ENCODE measurements around the gene CHST2. TPM values are rescaled to one million over a fixed set of nuclear protein-coding genes. Genes with fewer than 3 reads are reported as not detected.
A peak's percentile ranks its signal among the peaks of the same experiment; 100 is the strongest.

The CHST2 gene
- total RNA-seq, 1 donor from 2014 or later, result 5.8 TPM

DNA sequence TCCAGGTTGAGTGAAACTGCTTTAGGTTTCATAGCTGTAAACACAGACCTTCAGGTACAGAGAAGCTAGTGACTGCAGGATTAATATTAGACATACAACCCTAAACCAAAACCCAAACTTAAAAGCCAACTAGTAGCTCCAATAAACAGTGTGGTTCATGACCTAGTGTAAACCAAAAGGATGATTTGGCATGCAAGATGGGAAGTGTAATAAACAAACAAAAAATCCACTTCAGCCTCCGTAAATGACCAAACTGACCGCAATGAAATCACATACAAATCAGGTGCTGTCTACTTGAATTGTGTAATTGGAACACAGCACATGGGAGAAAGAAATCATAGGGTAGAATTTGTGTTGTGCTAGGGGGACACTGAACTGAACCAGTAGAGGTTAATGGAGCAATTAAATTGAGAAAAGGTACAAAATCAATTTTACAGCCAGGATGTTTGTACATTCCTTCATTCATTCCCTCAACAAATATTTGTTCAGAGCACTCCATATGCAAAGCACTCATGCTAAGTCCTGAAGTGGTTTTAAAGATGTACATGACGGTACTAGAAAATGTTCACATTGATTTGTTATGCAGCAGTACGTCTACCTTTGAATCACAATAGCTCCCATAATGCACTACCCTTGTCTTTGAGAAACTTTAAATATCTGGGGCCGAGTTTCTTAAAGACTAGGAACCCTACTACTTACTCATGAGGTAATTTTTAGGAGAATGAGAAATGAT lies 21.4 kb upstream of the CHST2 start:
- no peak for DNase-seq (ENCODE audit: low spot score)

DNA sequence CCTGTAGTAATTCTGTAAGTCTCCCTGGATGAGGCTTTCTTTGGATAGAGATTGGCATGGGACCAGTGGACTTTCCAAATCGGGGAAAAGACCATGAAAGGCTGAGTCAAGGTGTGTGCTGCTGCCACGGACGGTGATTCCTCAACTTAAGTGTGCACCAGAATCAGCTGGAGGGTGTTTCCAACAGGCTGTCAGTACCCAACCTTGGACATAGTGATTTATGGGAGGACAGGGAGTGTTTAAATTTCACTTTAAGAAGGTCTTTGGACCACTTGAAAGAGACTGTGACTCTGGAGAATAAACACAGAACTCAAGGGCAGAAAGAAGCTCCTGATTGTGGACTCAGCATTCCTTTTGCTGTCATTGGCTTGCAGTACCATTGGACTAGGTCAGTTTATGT lies 20.4 kb upstream of the CHST2 start:
- no peak for DNase-seq (ENCODE audit: low spot score)

- DNase-seq (ENCODE audit: low spot score), result no peak
Measured at GRCh38 chr3:143099690-143100089, 19.9 kb upstream of the CHST2 start.

DNA sequence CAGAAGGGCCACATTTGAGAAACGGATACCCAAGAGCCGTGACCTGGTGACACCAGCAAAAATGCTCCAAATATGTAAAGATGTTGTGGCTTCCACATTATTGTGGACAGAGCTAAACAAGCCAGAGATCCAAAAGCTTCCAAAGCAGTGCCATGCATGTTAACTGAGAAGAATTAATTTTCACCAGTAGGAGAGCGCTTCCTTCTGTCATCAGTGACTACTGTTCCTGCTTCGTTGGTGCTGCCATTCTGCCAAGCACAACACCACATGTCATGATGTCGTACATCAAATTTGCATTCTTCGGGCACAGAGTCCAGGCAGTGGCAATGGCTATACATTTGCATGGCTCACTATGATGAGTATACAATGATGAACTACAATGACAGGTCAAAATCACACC lies 19.1 kb upstream of the CHST2 start:
- no peak for DNase-seq (ENCODE audit: low spot score)

DNA sequence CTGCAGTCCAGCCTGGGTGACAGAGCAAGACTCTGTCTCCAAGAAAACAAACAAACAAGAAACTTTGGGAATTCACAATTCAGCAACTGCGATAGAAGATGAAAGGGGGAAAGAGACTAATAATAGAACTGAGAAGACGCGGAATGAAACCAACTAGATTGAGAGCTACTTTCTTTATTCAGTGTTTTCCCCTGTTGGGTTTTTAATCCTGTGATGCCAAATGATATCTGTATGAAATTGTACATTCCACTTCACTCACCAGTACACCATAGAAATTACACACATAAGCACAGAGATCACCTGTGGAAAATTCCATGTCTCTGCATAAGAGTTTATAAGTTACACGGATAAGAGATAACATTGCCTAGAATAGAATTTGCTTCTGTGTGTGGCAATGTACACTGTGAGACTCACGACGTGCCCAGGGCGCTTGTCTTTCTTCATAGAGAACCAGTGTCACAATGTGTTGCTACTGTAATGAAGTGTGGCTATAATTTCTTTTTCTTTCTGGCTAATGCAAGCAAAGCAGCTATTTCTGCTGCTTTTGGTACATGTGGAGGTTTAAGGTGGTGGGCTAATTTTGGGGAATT lies 17.7 kb upstream of the CHST2 start:
- DNase-seq (ENCODE audit: low spot score), result no peak

DNA sequence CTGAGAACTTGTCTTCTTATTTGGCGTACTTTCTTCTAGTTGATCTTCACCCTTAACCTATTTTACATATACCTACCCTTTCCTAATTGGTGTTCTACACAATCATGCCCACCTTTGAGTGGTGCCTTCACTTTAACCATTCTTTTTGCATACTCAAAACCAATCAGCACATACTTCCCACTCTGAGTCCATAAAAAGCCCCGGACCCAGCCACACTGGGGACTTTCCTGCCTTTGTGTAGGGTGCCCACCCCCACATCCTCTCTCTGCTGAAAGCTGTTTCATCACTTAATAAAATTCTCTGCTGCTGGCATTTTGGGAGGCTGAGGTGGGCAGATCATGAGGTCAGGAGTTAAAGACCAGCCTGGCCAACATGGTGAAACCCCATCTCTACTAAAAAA lies 15.9 kb upstream of the CHST2 start:
- no peak for DNase-seq (ENCODE audit: low spot score)

- DNase-seq (ENCODE audit: low spot score), result no peak
Measured at GRCh38 chr3:143105170-143105569, 14.4 kb upstream of the CHST2 start.

DNA sequence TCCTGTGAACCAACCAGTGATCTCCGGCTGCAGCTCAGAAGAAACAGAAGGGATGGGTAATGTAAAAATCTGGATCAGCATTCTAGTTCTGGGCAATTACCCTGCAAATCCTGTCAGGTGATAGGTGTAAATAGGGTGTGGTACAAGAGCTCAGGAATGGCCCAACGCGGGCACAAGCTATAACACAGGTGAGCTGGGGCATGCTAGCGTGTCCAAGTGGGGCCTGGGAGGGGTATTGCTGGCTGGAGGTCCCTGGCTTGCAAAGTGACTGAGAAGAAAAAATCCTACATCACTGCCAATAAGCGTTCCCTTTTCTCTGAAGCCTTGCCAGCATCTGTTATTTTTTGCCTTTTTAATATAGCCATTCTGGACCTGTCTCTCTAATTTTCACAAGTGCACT lies 9.7 kb upstream of the CHST2 start:
- no peak for DNase-seq (ENCODE audit: low spot score)

GRCh38 chr3:143110371-143110770 lies 9.2 kb upstream of the CHST2 start:
- DNase-seq (ENCODE audit: low spot score), result no peak

- no peak for DNase-seq (ENCODE audit: low spot score)
Measured at GRCh38 chr3:143118630-143119008, 952 bp upstream of the CHST2 start.

DNA sequence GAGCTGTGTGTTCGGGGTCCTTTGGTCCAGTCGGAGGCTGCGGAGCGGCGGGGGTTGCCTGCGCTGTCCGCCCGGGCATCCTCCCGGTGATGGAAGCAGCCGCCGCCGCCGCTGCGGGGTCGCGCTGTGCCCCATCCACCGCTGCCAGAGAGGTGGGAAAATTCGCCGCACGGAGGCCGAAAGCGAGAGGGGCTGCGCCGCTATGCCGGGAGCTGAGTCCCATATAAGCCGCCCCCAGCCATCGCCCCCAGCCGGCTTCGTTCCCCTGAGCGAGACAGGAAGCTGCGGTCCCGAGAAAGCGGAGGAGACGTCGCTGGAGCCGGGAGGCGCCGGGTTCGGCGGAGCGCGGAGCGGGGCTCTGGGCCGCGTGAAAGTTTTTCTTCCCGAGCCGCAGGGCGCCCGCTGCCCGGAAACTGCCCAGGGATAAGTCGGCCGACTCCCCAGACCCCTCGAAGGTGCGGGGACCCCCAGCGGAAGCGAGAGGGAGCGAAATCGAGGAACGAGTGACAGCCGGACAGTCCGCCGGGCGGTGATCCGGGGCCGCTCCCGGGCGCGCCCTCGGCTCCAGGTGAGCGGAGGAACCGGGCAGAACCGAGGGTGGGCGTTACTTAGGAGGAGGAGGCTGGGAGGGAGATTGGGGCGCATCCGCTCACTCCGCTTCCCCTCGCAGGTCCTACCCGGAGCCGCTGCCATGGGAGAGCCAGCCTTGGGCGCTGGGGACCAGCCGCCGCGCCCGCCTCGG lies 574 bp downstream of the CHST2 start:
- DNase-seq (ENCODE audit: low spot score), result no peak

- DNase-seq (ENCODE audit: low spot score), result no peak
Measured at GRCh38 chr3:143120716-143121240, 1.2 kb downstream of the CHST2 start.

GRCh38 chr3:143121241-143122088 lies 1.9 kb downstream of the CHST2 start:
- DNase-seq (ENCODE audit: low spot score), result peak; percentile 42

- DNase-seq (ENCODE audit: low spot score), result no peak
Measured at GRCh38 chr3:143122089-143122430, 2.5 kb downstream of the CHST2 start.

DNA sequence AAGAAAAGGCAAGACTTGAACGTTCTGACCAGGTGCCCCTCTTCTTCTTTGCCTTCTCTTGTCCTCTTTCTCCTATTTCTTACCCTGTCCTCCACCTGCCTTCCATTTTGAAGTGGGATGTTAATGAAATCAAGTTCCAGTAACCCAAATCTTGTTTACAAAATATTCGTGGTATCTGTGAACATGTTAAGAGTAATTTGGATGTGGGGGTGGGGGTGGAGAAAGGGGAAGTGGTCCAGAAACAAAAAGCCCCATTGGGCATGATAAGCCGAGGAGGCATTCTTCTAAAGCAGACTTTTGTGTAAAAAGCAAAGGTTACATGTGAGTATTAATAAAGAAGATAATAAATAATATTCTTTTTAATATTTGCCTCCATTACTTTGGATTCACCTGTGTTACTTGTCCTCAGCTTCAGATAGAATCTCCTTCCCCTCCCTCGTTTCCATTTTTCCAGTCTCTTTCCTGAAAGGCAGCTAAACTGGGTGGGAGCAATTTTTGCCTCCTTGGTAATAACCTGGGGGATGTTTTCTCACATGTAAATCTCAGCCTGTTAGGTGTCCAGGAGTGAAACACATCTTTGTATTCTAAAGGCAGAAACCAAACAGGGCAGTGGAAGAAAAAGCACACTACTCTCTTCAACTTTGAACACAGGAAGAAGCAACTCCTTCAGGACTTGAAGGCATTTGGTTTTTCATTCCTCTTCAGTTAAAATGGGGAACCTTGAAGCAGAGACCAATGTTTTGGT lies 3.2 kb downstream of the CHST2 start:
- DNase-seq (ENCODE audit: low spot score), result no peak

- DNase-seq (ENCODE audit: low spot score), result no peak
Measured at GRCh38 chr3:143123353-143123984, 3.9 kb downstream of the CHST2 start.

DNA sequence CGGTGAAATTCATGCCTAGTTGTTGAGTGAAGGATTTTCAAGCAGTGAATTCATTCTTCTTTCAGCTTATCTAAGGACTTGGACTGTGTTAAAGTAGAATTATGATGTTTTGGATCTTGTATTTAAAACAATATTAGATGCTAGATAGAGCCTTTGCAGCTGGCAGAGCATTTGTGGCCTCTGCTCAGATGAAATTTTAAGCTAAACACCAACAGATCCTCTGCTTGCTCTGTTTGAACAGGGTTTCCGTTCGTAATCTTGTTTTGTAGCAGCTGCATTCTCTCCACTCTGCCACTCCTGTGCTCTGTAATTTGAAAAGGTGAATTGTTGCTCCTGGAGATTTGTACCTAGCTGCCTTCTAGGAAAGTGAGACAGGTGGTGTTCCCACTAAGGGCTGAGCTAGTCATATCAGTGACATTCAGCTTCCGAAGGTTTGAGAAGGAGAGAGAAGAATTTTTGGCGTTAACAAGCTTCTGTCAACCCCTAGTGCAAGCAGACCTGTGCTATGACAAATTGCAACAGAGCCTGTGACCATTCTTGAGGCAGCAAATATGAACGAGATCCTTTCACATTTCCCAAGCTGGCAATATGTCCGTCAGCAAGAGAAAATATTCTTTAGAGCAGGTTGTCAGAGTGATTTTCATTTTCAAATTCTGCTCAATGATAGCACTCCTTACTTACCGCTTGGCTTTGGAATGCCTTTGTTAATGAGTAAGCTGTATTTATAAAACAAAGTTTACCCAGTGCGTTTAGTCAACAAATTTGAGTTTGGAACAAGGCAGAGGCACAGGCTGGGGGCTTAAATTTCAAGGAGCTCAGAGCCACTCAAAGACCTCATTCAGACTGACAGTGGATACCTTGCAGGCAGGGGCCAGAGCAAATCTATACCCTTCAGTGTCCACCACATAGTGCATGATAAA lies 5.3 kb downstream of the CHST2 start:
- no peak for DNase-seq (ENCODE audit: low spot score)

- no peak for DNase-seq (ENCODE audit: low spot score)
Measured at GRCh38 chr3:143127801-143128200, 8.2 kb downstream of the CHST2 start.

GRCh38 chr3:143128227-143128955 lies 8.8 kb downstream of the CHST2 start:
- DNase-seq (ENCODE audit: low spot score), result no peak

All from mucosa of gallbladder (tissue), 1 donor.